ENCODE data around the gene PLEKHH1. TPM values are rescaled to one million over a fixed set of nuclear protein-coding genes. Genes with fewer than 3 reads are reported as not detected.

Gene PLEKHH1
- total and polyA plus RNA-seq, 11 donors = 2.4 to 9.2 (median 5.2) TPM

GRCh38 chr14:67575684-67576083 is 42.6 kb downstream of the PLEKHH1 start:
- H3K4me3 ChIP-seq = no peak overlapping the region
- TF ChIP-seq POLR2A (IDR thresholded peaks at IDR 0.05) = no peak
- no peak for TF ChIP-seq CTCF (IDR thresholded peaks at IDR 0.05)
- no peak for DNase-seq
- peaks cover 0 to 3% (median 0%) of the 10 kb centered on the region in 9 donors for H3K36me3 ChIP-seq
- no peak for ATAC-seq
- no peaks in the 10 kb centered on the region for H3K4me1 ChIP-seq
- intact Hi-C loops (cut with DNase I) = loop anchor here in 1 of 10 donors (10.0 kb wide), 1 partner anchor 51 kb away; no protein-coding TSS in a partner anchor
- no peak overlapping the region for H3K27ac ChIP-seq
- WGBS, 4 donors = 75 to 88% (median 77%) methylated on average over 7 to 9 of the region's 9 CpGs
- H3K9me3 ChIP-seq = no peaks in the 10 kb centered on the region
- H3K27me3 ChIP-seq = no peaks in the 10 kb centered on the region

GRCh38 chr14:67576216-67576955 is 43.3 kb downstream of the PLEKHH1 start:
- no peaks in the 10 kb centered on the region for H3K27me3 ChIP-seq
- no peak overlapping the region for H3K4me3 ChIP-seq
- H3K27ac ChIP-seq = no peak overlapping the region
- intact Hi-C loops (cut with DNase I) = loop anchor here in 1 of 10 donors (10.0 kb wide), 1 partner anchor 52 kb away; no protein-coding TSS in a partner anchor
- TF ChIP-seq CTCF (IDR thresholded peaks at IDR 0.05) = no peak
- no peak for TF ChIP-seq POLR2A (IDR thresholded peaks at IDR 0.05)
- H3K36me3 ChIP-seq = peaks cover 0 to 3% (median 0%) of the 10 kb centered on the region in 9 donors
- 85 to 93% (median 91%) methylated on average over 7 of the region's 7 CpGs for WGBS, 4 donors
- H3K4me1 ChIP-seq = no peaks in the 10 kb centered on the region
- no peaks in the 10 kb centered on the region for H3K9me3 ChIP-seq
- ATAC-seq = no peak
- no peak for DNase-seq

GRCh38 chr14:67577181-67577808 is 44.2 kb downstream of the PLEKHH1 start:
- no peak overlapping the region for H3K4me3 ChIP-seq
- no peaks in the 10 kb centered on the region for H3K27me3 ChIP-seq
- H3K36me3 ChIP-seq = peaks cover 0 to 3% (median 0%) of the 10 kb centered on the region in 9 donors
- intact Hi-C loops (cut with DNase I) = loop anchor here in 1 of 10 donors (10.0 kb wide), 1 partner anchor 52 kb away; no protein-coding TSS in a partner anchor
- no peak overlapping the region for H3K27ac ChIP-seq
- 75 to 83% (median 80%) methylated on average over 13 of the region's 13 CpGs for WGBS, 4 donors
- no peaks in the 10 kb centered on the region for H3K4me1 ChIP-seq
- no peaks in the 10 kb centered on the region for H3K9me3 ChIP-seq
- no peak for ATAC-seq
- no peak for TF ChIP-seq POLR2A (IDR thresholded peaks at IDR 0.05)
- TF ChIP-seq CTCF (IDR thresholded peaks at IDR 0.05) = no peak
- no peak for DNase-seq
